NCI-H2081 treated with DMSO at 0.1 percent for 48 hours (cell line): ENCODE data around the gene CTAGE9.
"Not testable (repeated sequence)": the region's sequence is repeated elsewhere in the genome, so short reads cannot be mapped to it uniquely, and the experiment has no call there.

ENCODE experiments used
- DNase-seq: peaks from one replicate; lab custom pipeline; 2025; lab: John Stamatoyannopoulos, UW

CTAGE9 gene, protein sequence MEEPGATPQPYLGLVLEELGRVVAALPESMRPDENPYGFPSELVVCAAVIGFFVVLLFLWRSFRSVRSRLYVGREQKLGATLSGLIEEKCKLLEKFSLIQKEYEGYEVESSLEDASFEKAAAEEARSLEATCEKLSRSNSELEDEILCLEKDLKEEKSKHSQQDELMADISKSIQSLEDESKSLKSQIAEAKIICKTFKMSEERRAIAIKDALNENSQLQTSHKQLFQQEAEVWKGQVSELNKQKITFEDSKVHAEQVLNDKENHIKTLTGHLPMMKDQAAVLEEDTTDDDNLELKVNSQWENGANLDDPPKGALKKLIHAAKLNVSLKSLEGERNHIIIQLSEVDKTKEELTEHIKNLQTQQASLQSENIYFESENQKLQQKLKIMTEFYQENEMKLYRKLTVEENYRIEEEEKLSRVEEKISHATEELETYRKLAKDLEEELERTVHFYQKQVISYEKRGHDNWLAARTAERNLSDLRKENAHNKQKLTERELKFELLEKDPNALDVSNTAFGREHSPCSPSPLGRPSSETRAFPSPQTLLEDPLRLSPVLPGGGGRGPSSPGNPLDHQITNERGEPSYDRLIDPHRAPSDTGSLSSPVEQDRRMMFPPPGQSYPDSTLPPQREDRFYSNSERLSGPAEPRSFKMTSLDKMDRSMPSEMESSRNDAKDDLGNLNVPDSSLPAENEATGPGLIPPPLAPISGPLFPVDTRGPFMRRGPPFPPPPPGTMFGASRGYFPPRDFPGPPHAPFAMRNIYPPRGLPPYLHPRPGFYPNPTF

DNA sequence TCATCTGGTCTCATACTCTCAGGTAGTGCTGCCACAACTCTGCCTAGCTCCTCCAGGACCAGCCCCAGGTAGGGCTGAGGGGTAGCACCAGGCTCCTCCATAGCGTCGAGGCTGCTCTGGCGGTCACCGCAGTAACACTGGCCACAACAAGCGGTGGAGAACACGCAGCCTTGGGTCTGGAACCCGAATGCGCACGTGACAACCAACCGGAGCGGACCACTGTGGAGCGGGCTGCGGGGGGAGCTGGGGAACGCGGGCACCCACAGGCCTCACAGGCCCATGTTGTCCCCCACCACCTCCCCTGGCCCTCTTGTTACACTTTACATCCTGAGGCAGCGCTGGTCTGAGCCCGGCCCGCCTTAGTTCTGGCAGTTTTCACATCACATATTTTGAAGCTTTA lies at the start of gene CTAGE9:
Gene CTAGE9, minus strand, starts transcription at position 101 of the 400 bp plus-strand sequence. Its CDS starts 0 bp downstream, at position 101.
- DNase-seq = not testable (repeated sequence)

DNA sequence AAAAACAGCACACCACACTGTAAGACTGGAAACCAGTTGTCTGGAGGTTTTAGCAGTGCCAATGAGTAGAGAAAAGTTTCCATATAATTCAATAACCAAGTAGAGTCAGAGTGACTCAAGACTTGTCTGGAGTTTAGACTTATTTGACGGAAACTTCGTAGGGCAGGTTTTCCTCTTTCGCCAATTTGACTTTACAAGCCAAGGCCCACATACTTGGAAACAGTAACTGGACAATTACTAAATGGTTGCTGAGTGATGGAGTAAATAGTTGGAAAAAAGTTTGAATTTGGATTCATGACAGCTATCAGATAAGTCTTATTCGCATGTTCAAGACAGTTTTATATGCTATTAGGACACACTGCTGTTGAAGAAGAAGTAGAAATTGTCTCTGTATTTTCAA lies 48.1 kb upstream of the CTAGE9 start:
- no peak for DNase-seq

DNA sequence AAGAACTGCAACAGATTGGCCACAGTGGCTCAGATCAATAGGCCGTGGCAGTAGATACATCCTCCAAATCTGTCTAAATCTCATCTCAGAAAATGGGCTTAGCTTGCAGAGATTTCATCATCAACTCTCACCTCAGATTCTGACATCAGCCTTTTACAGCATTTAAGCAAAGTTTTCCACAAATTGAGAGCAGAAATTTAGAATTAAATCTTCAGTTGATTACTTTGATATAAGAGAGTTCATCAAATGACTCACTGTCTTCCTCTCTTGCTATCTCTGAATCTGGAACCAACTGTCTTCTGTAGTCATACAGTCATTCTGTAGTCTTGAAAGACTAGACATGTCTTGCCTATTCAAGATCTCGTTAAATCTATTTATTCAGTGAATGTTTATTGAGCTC lies 45.2 kb upstream of the CTAGE9 start:
- no peak for DNase-seq

DNA sequence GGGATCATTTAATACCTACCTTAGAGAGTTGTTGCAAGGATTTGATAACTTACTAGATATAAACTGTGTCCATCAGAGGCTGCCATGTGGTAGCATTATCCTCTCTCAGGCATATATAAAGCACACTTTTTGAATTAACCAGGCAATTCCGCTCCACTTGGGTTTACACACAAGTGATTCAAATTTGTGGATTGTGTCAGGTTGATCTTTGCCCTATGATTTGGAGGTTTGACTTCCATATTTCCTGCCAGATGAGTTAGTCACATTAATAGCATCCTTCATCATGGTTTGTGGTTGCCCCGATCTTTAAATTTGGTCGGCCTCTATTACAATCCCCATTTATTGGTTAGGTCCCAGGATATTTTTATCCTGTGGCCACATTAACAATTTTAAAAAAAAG lies 44.8 kb upstream of the CTAGE9 start:
- no peak for DNase-seq

DNA sequence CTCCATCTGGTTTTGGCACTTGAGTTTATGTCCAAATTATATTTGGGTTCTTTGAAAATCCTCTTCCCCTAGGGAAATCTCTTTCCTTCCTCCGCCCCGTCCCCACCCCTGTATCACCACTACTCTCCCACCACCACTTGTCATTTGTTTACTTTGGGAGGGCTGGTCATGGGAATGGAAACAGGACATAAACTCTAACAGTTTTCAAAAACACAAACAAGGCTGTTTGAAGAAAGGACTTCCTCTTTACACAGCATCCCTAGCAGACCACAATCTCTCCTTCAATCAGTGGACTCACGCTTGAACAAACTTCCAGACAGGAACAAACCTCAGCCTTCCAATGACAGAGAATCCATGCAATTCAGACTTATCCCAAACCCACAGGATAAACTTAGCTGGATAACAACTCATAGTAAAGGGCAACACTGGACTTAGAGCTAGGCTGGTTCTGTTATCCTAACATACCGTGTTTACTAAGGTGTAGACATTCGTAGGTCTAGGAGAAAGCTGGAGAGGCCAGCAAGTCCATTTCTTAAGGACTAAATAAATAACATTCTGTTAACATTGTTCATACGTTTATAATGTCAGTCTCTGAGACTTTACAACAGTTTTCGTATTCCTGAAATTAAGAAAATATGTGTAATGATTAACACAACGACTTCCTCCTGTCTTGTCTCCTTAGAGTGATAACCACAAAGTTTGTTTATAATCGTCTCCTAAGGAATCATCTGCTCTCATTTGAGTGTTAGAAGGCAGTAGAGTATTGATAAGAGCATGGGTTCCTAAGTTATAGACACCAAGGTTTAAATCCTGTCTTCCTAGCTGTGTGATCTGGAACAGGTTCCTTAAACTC lies 44.1 kb upstream of the CTAGE9 start:
- DNase-seq = no peak

DNA sequence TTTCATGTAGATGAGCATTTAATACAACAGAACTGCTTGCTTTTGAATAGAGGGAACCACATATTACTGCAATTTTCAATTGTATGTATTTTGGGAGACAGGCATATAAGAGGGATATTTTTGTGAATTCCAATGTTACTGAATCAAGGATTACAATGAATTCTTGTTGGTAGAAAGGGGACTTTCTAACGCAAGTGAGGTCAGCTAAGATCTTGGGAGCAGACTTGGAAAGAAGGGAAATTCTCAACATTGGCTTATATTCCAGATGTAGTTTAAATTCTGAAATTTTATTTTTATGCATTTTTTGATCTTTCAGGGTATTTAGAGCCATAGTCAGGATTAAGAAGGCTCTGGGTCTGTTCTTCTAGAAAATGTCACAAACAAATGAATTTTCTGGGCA lies 43.3 kb upstream of the CTAGE9 start:
- no peak for DNase-seq

DNA sequence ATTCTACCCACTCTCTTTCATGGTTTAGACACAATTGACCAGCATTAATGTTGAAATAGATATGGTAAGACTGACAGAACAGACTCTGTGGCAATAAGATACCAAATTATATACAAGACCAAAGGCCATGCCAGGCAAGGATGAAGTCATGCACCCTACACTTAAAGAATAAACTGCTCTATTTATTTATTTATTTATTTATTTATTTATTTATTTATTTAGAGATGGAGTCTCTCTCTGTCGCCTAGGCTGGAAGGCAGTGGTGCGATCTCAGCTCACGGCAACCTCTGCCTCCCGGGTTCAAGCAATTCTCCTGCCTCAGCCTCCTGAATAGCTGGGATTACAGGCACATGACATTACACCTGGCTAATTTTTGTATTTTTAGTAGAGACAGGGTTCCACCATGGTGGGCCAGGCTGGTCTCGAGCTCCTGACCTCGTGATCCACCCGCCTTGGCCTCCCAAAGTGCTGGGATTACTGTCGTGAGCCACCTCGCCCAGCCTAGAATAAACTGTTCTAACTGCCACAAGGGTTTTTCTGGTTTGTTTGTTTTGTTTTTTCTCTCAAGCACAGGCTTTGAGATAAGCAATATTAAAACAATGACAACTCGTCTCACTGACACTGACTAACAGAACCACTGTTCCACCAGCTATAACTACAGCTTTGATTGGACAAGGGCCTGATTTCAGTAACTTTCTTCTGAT lies 40.3 kb upstream of the CTAGE9 start:
- DNase-seq = not testable (repeated sequence)

DNA sequence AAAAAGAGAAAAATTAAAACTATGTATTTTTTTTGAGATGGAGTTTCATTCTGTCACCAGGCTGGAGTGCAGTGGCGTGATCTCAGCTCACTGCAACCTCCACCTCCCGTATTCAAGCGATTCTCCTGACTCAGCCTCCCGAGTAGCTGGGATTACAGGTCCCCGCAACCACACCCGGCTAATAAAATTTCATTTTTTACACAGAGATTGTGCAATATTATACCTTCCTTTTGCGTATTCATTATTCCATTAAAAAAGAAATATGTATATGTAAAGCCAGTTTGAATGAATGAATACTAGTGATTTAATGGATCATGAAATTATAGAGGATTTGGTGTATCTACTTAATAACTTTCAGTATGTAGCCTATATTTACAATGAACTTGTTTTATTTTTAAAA lies 38.2 kb upstream of the CTAGE9 start:
- DNase-seq = no peak

DNA sequence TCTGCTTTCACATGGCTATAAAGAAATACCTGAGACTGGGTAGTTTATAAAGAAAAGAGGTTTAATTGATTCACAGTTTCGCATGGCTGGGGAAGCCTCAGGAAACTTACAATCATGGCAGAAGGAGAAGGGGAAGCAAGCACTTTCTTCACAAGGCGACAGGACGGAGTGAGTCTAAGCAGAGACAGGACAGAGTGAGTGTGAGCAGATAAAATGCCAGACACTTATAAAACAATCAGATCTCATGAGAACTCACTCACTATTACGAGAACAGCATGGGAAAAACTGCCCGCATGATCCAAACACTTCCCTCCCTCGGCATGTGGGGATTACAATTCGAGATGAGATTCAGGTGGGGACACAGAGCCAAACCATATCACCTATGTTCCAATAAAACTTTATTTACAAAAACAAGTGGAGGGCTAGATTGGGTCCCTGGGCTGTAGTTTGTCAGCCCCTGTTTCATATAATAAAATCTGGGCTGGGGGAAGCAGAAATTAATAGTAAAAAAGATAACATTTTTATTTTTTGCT lies 37.1 kb upstream of the CTAGE9 start:
- no peak for DNase-seq

DNA sequence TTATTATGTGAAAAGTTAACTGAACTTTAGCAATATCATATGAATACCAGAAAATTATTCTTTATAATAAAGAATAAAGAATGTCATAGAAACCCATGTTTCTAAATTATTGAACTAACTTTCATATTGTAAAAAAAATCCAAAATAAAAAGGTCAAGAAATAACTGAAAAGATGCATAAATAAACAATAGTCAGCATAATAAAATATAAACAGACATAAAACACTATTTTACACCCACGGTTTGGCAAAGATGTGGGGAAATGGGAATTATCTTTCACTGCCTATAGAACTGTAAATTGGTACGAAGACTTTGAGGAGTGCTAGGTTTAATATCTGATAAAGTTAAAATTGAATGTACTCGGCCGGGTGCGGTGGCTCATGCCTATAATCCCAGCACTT lies 34.7 kb upstream of the CTAGE9 start:
- DNase-seq = no peak

DNA sequence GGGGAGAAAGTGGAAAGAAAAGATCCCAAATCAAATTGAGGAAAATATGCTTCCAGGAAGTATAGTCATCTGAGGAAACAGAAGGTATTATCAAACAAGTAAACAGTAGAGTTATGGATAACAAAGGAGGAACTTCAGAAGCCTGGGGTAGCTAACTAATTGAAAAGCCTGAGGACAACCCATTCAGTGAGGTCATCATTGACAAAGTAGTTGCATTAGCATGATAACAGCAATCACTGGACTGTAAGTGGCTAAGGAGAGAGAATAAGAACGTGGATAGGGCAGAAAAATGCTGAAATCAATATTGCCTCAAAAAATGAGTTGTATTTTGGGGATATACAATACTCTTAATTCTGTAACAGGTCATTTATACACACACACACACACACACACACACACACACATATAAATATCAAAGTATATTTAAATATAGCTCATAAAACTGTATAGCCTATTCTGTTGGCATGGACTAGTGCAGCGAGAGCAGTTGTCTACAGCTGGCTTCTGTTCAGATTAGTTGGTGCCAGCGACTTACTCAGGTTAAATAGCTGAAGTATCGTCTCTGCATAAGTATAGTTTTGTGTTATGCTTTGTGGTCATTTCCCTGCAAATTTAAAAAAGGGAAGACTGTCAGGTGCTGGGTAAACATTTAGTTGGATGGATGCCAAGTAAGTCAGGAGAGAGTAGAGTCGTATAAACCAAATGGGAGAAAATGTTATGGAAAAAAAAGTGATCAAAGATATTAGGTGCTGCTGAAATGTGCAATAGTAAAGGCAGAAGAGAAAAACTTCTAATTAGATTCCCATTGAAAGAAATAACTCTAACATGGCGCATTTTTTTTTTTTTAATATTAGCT lies 33.8 kb upstream of the CTAGE9 start:
- no peak for DNase-seq

DNA sequence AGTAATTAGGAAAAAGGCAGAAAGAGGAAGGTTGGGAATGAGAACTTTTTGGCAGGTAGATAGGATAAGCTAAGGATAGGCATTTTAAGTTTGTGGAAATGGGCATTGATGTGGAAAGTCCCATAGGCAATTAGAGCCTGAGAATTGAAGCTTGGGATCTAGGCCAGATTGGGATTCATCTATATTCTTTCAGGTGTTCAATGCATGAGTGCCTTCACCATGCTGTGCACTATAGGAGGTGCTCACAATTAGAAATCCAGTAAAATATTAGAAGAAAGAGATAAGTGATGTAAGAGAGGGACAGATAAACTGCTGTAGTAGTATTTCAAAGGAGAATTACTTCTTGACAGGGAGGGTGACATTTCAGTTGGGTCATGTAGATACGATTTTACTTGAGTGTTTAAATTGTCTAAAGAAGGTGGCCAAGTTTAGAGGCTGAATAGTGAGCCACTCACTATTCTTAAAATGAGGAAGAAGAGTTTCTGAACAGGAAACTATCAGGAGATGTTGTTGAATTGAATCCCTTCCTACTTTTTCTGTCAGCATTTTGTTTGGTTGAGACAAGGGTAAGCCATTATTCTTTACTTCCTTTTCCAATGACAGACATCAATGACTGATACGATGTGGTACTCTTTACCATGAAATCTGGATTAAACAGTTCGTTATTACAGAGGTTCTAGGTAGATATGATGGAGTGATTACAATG lies 31.0 kb upstream of the CTAGE9 start:
- DNase-seq = no peak

DNA sequence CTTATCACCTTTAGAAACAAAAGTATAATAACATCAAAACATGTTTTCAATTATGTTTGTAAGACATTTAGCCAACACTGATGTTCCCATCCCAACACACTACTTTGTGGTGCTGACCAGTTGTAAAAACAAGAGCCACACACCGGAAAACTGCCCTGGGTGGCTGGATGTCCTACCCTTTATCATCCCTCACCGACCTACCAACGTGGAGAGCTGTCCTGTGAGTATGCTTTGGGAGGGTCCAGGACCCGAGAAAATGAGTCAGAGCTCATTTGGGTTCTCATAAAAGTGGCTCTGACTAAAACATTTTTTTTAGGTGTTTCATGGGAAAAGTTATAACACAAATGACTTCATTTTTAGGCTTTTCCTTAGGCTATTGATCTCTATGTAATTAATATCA lies 29.3 kb upstream of the CTAGE9 start:
- no peak for DNase-seq

DNA sequence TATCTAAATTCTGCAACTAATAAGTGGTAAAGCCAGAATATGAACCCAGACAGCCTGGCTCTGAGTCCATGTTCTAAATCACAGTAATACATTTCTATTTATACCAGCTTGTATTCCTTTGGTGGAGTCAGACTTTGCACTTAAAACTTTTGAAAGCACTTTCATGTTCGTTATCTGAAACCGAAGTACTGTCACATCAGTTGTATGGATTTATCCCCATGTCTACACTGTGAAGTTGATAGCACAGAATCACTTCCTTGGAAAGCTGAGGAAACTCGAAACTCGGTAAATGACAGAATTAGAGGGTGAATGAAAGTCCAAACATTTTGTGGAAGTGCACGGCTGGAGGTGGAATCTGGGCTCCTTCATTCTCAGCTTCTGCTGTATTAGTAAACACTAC lies 28.3 kb upstream of the CTAGE9 start:
- DNase-seq = no peak

DNA sequence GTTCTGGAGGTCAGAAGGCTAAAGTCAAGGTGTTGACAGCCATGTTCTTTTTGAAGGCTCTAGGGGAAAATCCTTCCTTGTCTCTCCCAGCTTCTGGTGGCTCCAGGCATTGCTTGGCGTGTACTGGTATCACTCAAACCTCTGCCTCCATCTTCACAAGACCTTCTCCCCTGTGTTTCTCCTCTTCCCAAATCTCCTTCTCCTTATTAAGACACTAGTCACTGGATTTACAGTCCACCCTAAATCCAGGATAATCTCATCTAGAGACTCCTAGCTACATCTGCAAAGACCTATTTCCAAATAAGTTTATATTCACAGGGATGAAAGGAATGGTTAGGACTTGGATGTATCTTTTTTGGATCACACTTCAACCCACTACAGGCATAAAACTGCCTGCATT lies 26.0 kb upstream of the CTAGE9 start:
- DNase-seq = no peak

DNA sequence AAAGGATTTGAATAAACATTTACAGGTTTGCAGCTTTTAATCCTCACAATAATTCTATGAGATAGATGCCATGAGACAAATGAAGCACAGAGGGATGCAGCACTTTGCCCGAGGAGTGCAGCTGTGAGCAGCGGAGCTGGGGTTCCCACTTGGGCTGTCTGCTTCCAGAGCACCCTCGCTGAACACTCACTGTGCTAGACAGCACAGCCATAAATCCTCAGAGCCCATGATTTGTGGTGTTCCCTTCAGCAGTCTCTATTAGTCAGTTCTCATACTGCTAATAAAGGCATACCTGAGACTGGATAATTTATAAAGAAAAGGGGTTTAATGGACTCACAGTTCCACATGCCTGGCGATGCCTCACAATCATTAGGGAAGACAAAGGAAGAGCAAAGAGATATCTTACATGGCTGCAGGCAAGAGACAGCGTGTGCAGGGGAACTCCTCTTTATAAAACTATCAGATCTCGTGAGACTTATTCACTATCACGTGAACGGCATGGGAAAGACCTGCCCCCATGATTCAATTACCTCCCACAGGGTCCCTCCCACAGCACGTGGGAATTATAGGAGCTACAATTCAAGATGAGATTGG lies 25.3 kb upstream of the CTAGE9 start:
- no peak for DNase-seq

DNA sequence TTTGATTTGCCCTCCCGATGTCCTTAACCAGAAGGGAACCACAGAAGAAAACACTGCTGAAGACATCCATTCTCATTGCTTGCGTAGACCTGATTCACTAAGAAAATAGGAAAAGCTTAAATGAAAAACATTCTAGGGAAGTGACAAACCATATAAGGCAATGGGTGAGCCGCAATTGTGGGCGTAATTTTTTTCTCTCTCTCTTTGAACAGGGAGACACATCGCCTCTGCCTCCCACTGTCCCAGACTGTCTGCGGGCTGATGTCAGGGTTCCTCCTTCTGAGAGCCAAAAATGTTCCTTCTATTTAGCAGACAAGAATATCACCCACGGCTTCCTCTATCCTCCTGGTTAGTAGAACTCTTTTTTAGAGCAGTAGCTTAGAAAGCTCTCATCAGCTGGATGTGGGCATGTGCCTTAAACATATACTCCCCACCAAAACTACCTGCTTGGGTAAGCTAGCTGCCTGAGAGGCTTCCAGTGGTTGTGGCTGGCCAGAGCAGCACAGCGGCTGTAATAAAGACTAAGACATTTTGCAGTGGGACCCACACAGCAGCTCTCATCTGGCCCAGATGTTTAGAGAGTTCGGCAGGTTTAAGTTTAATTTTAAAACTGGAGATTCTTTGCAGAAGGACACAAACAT lies 22.7 kb upstream of the CTAGE9 start:
- no peak for DNase-seq

DNA sequence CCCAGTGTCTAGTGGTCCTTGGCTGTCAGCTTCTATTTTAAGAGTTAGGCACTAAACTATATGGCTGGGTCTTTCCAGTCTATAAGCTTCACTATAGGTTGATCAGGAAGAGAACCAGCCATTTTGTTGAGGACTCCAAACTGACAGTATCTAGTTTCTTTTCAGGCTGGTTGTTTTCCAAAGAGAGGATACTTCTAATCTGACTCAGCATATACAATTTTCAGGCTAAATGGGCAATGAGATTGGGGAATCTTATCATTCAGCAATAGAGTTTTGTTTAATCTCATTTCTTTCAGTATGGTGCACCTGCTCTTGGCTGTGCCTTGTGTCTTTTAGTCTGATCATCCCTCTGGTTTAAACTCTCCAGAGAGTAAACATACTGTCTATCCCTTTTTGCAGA lies 20.4 kb upstream of the CTAGE9 start:
- DNase-seq = no peak

DNA sequence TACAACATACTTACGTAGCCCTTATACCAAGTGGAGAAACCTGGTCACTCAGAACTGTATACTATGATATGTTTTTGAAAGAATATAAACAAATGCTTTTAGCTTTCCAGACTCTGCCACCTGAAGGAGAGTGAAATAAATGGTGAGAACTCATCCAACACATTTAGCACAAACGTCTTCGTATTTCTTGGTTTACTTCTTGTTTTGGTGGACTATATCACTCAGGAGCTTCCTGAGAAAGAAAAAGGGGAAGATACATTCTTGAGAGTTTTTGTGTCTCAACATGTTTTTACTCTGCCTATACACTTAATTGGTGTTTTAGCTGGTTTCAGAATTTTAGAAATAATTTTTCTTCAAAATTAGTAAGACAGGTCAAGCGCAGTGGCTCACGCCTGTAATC lies 19.4 kb upstream of the CTAGE9 start:
- no peak for DNase-seq
